Measurements from ENCODE around the gene ST8SIA1. TPM values are rescaled to one million over a fixed set of nuclear protein-coding genes. Genes with fewer than 3 reads are reported as not detected.

Gene ST8SIA1
- total and polyA plus RNA-seq, 2 of the 8 experiments (the other 6 are each of a cell fraction or from before 2014, with no cell fraction given) = 1.9 to 4.4 TPM

GRCh38 chr12:22268406-22268805, 66.1 kb downstream of the ST8SIA1 start:
- ChIA-PET CTCF (ENCODE audit: partially characterized antibody) (interaction anchor here (1.2 to 2.5 kb wide), 3 partner anchors 15 to 212 kb away, joined by 3 to 10 read pairs (median 3); no protein-coding TSS in a partner anchor), POLR2A (ENCODE audit: partially characterized antibody) (no interaction called here)
- Histone ChIP-seq H2AFZ (ENCODE audit: low read length) (no peak overlapping the region), H3K4ac (replicated peaks; ENCODE audit: insufficient read length, low read depth, low read length) (no peak overlapping the region), H2BK120ac (replicated peaks; ENCODE audit: low read depth, low read length) (no peak overlapping the region), H3K27ac (ENCODE audit: low read depth, low read length) (no peak overlapping the region), H2BK15ac (ENCODE audit: low read length) (no peak overlapping the region), H3K23ac (ENCODE audit: insufficient read length) (no peak overlapping the region), H2BK12ac (ENCODE audit: low read depth, low read length) (no peak overlapping the region), H4K5ac (ENCODE audit: insufficient read length, low read depth, low read length) (no peak overlapping the region), H3K79me1 (ENCODE audit: low read depth, low read length) (no peaks in the 10 kb centered on the region), H3K4me3 (ENCODE audit: extremely low read depth in 1 of 4, insufficient read depth in 2 of 4, low read depth in 3 of 4, low read length in 4 of 4) (no peak overlapping the region), H3K14ac (ENCODE audit: insufficient read length) (no peak overlapping the region), H3K4me2 (ENCODE audit: insufficient read depth in 1 of 2, low read depth in 2 of 2, low read length in 2 of 2) (no peak overlapping the region), H3K27me3 (replicated peaks in 1 of 4; ENCODE audit: control insufficient read depth in 3 of 4, extremely low read depth in 1 of 4, insufficient read depth in 3 of 4, low read length in 3 of 4) (no peaks in the 10 kb centered on the region), H2AK5ac (ENCODE audit: low read depth, low read length) (no peak overlapping the region), H3K18ac (ENCODE audit: extremely low read depth, low read length) (no peak overlapping the region), H3K9me3 (ENCODE audit: insufficient read depth in 2 of 2, low read depth in 1 of 2, low read length in 1 of 2) (no peaks in the 10 kb centered on the region), H3K9ac (replicated peaks in 1 of 4; ENCODE audit: extremely low read depth in 1 of 4, low read depth in 3 of 4, low read length in 3 of 4) (no peak overlapping the region), H4K8ac (ENCODE audit: extremely low read depth, insufficient read depth, low read length) (no peak overlapping the region), H3K23me2 (ENCODE audit: low read depth, low read length) (no peaks in the 10 kb centered on the region), H2BK20ac (ENCODE audit: low read length) (no peak overlapping the region), H3K36me3 (ENCODE audit: control insufficient read depth in 2 of 4, insufficient read depth in 4 of 4, low read length in 3 of 4) (no peaks in the 10 kb centered on the region), H3K79me2 (ENCODE audit: control insufficient read depth in 1 of 2, insufficient read depth in 2 of 2, low read length in 2 of 2) (no peaks in the 10 kb centered on the region), H3K4me1 (replicated peaks in 1 of 4; ENCODE audit: control insufficient read depth in 3 of 4, insufficient read depth in 4 of 4, low read length in 3 of 4) (no peaks in the 10 kb centered on the region), H4K20me1 (replicated peaks in 1 of 2; ENCODE audit: control insufficient read depth in 1 of 2, insufficient read depth in 2 of 2, low read length in 2 of 2) (no peaks in the 10 kb centered on the region), H3K56ac (replicated peaks; ENCODE audit: insufficient read length, low read depth, low read length) (no peak overlapping the region), H2BK5ac (ENCODE audit: low read depth, low read length) (no peak overlapping the region), H4K91ac (replicated peaks; ENCODE audit: insufficient read length, low read length) (no peak overlapping the region)
- DNase-seq (ENCODE audit: low read depth in 1 of 2, low spot score in 2 of 2) (no peak), FAIRE-seq (no peak)
- 98% methylated on average over 7 of the region's 8 CpGs; no CpG with 5 or more reads in 1 of the 2 experiments for WGBS, 2 experiments (ENCODE audit: extremely low coverage in 1 of 2, insufficient coverage in 1 of 2, insufficient read length in 1 of 2, insufficient replicate concordance in 2 of 2, low coverage in 1 of 2, low lambda C conversion rate in 2 of 2, missing lambda C conversion rate in 1 of 2)
- TF ChIP-seq SP2 (IDR thresholded peaks at IDR 0.05; ENCODE audit: low read length) = no peak
- no peak for TF ChIP-seq KDM1A (IDR thresholded peaks at IDR 0.05; ENCODE audit: borderline replicate concordance, low read length)
- no peak for TF ChIP-seq TAF1 (IDR thresholded peaks at IDR 0.05; ENCODE audit: low read depth, low read length)
- no peak for TF ChIP-seq SIN3A (conservative IDR thresholded peaks at IDR 0.05 in 1 of 2, IDR thresholded peaks at IDR 0.05 in 1 of 2; ENCODE audit: low read depth in 1 of 2, low read length in 2 of 2)
- TF ChIP-seq, protein P1, sequence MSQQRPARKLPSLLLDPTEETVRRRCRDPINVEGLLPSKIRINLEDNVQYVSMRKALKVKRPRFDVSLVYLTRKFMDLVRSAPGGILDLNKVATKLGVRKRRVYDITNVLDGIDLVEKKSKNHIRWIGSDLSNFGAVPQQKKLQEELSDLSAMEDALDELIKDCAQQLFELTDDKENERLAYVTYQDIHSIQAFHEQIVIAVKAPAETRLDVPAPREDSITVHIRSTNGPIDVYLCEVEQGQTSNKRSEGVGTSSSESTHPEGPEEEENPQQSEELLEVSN (IDR thresholded peaks at IDR 0.05) = no peak
- TF ChIP-seq JUN (IDR thresholded peaks at IDR 0.05; ENCODE audit: low read depth, low read length) = no peak
- TF ChIP-seq, protein P2, sequence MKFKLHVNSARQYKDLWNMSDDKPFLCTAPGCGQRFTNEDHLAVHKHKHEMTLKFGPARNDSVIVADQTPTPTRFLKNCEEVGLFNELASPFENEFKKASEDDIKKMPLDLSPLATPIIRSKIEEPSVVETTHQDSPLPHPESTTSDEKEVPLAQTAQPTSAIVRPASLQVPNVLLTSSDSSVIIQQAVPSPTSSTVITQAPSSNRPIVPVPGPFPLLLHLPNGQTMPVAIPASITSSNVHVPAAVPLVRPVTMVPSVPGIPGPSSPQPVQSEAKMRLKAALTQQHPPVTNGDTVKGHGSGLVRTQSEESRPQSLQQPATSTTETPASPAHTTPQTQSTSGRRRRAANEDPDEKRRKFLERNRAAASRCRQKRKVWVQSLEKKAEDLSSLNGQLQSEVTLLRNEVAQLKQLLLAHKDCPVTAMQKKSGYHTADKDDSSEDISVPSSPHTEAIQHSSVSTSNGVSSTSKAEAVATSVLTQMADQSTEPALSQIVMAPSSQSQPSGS (IDR thresholded peaks at IDR 0.05; ENCODE audit: low read length) = no peak
- no peak for TF ChIP-seq MAFK (IDR thresholded peaks at IDR 0.05; ENCODE audit: low read depth, low read length)
- TF ChIP-seq SP4 (IDR thresholded peaks at IDR 0.05; ENCODE audit: low read length) = no peak
- no peak for TF ChIP-seq ZNF274 (IDR thresholded peaks at IDR 0.05; ENCODE audit: borderline replicate concordance, extremely low read depth, low read length)
- no peak for TF ChIP-seq ASH2L (IDR thresholded peaks at IDR 0.05; ENCODE audit: low read length)
